ENCODE data around the gene CXorf38.

GRCh38 chrX:40660381-40660780 is 13.0 kb upstream of the CXorf38 start:
- no peak for TF ChIP-seq CTCF (IDR thresholded peaks at IDR 0.05; ENCODE audit: poor library complexity)
- TF ChIP-seq EZH2 (IDR thresholded peaks at IDR 0.05; ENCODE audit: borderline replicate concordance): no peak
